Bronchial epithelial cell (primary cell): ENCODE data around the gene AGPAT1. TPM values are rescaled to one million over a fixed set of nuclear protein-coding genes. Genes with fewer than 3 reads are reported as not detected.

Experiments
- DNase-seq: peaks from one replicate; pipeline ENCODE4 v3.0.0-alpha.2; 2010; ENCODE audit warnings: low read depth
- FAIRE-seq: peaks from 2 replicates; lab custom pipeline; 2011; peaks lifted over from hg19 to GRCh38; lab: Jason Lieb, UNC
- H3K27me3 ChIP-seq: 2 replicates; pipeline ENCODE4 v1.5.1; 2011; ENCODE audit warnings: low read length; ENCODE audit not compliant: control insufficient read depth, insufficient read depth
- H3K36me3 ChIP-seq: 2 replicates; pipeline ENCODE4 v1.5.1; 2011; ENCODE audit warnings: low read length; ENCODE audit not compliant: control insufficient read depth, insufficient read depth
- H3K4me3 ChIP-seq: 2 replicates; pipeline ENCODE4 v1.5.1; 2011; ENCODE audit warnings: mild to moderate bottlenecking, low read depth, low read length, control low read depth
- CTCF ChIP-seq: IDR thresholded peaks from 2 replicates; pipeline ENCODE4 v1.5.1; 2011; ENCODE audit warnings: mild to moderate bottlenecking, moderate library complexity, low read length, control low read depth, inconsistent platforms; ENCODE audit not compliant: insufficient read depth, severe bottlenecking
- total RNA-seq: library from RNA; depleted of rRNA; stranded (reverse); fragments of >200 nt; gene quantifications from 2 replicates; pipeline ENCODE4 v1.2.1, GENCODE V29; 2014

The AGPAT1 gene
- total RNA-seq, 1 donor from 2014 or later, result 5.8 TPM

DNA sequence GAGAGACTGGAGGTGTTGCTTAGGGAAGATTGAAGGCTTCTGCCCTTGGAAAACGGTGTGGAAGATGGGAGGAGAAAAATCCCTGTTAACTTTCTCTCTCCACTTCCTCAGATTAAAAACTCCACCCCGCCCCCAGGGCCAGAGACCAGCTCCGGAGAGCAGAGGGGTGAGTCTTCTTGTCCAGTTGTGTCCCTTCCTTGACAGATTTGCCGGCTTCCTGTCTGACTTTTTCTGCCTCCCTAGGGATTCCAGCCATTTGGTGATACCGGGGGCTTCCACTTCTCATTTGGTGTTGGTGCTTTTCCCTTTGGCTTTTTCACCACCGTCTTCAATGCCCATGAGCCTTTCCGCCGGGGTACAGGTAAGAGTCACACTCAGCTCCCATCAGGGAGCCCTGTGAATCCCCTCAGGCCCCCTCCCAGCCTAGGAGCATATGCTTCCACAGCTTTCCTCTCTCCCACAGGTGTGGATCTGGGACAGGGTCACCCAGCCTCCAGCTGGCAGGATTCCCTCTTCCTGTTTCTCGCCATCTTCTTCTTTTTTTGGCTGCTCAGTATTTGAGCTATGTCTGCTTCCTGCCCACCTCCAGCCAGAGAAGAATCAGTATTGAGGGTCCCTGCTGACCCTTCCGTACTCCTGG lies 4.0 kb upstream of the AGPAT1 start:
- Histone ChIP-seq H3K27me3 (no peaks in the 10 kb centered on the region), H3K4me3 (no peak overlapping the region), H3K36me3 (peaks cover 14% of the 10 kb centered on the region)
- no peak for FAIRE-seq
- DNase-seq, result no peak
- TF ChIP-seq CTCF, result no peak

DNA sequence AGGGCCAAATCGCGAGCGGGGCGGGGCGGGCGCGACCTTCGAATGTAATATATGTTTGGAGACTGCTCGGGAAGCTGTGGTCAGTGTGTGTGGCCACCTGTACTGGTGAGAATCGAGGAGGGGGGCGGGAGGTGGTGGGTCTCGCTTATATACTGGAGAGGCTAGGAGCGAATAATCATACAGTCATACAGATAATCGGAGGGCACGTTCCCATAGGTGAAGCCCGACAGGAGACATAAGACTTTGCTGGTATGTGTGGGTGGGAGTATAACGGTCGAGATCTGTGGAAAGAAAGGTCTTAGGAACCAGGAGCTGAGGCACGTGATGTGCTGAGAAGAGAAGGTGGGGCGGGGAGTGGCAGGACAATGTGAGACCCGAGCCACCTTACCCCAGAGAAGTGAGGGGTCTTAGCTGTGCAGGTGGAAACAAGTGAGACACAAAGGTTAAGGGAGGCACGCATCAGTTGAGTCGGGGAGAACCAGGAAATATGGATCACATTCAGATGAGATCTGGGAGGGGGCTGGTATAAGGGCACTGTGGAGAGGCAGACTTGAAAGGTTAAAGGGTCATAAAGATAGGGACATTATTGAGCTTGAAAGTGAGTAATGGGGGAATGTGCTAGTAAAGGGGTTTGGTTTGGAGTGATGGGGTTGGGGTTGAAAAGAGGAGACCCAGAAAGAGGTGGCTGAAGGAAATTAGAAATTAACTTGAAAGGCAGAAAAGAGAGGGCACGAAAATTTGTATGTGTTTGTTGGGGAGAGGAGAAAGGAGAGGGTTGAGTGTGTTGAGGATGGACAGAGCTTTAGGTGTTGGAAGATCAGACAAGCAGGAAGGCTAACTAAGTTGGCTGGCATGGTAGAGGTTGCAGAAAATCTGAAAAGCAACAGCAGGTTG lies 2.9 kb upstream of the AGPAT1 start:
- peaks cover 14% of the 10 kb centered on the region for H3K36me3 ChIP-seq
- no peak for TF ChIP-seq CTCF
- H3K27me3 ChIP-seq, result no peaks in the 10 kb centered on the region
- peak; percentile 19 for DNase-seq
- peak overlapping the region; percentile 73 for H3K4me3 ChIP-seq
- no peak for FAIRE-seq

- peaks cover 10% of the 10 kb centered on the region for H3K36me3 ChIP-seq
- peak; percentile 95 for FAIRE-seq
- H3K4me3 ChIP-seq, result peak within 1 kb of the TSS; percentile 73
- H3K27me3 ChIP-seq, result no peaks in the 10 kb centered on the region
- peak; percentile 100 for DNase-seq
- no peak for TF ChIP-seq CTCF
Measured at GRCh38 chr6:32177788-32178546, 2.1 kb upstream of the AGPAT1 start, which contains the start of gene RNF5. TSS of gene RNF5 (plus strand) at chr6:32178405. CDS start at chr6:32178512, 107 bp downstream.

DNA sequence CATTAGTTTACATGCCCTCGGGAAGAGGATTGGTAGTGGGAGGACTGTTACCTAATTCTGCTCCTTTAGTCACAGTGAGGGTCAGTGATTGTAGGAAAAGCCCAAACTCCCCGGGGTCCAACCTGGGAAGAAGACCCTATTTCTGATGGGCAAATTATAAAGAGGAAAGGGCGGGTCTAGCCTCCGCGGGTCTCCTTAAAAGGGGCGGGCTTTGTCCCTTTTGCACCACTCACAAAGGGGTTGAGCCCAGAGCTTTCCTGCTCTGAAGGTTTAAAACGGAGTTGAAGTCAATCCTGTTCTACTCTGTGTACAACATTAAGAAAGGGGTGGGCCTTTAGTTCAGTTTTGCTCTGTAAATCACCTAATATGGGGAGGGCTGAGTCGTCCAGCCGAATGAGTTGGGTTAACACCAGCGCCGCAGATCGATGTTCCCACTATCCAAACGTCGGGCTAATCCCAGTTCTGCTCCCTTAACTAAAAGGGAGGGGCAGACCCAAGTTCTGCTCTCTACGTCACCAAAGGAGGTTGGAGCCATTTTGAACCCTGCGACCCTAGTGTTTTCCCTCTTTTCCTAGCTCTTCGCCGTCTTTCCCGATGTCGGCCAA lies 1.4 kb upstream of the AGPAT1 start:
- no peak for FAIRE-seq

More for the DNA sequence above, 1.4 kb upstream of the AGPAT1 start:
- DNase-seq, result no peak
- Histone ChIP-seq H3K27me3 (no peaks in the 10 kb centered on the region), H3K36me3 (peaks cover 7% of the 10 kb centered on the region), H3K4me3 (peak overlapping the region; percentile 73)
- TF ChIP-seq CTCF, result no peak
